ENCODE results near the gene HEATR9.

HEATR9 gene

GRCh38 chr17:35892091-35893035 lies 23.7 kb upstream of the HEATR9 start:
- Histone ChIP-seq H3K9me3 (ENCODE audit: control insufficient read depth, insufficient read depth, low read length) (no peaks in the 10 kb centered on the region), H3K4me1 (ENCODE audit: control insufficient read depth, insufficient read depth, low read length) (peaks cover 6% of the 10 kb centered on the region; the same call in 1 of the 2 replicates), H3K27ac (ENCODE audit: low read depth, low read length) (no peak overlapping the region), H3K27me3 (ENCODE audit: control insufficient read depth, insufficient read depth, low read length) (no peaks in the 10 kb centered on the region), H3K9ac (ENCODE audit: low read depth, low read length) (no peak overlapping the region), H3K36me3 (ENCODE audit: control insufficient read depth, insufficient read depth, low read length) (no peaks in the 10 kb centered on the region), H3K4me3 (ENCODE audit: low read depth, low read length) (no peak overlapping the region)

GRCh38 chr17:35891269-35891668 lies 22.6 kb upstream of the HEATR9 start:
- Histone ChIP-seq H3K9ac (ENCODE audit: low read depth, low read length) (no peak overlapping the region), H3K27ac (ENCODE audit: low read depth, low read length) (no peak overlapping the region), H3K4me3 (ENCODE audit: low read depth, low read length) (no peak overlapping the region), H3K27me3 (ENCODE audit: control insufficient read depth, insufficient read depth, low read length) (no peaks in the 10 kb centered on the region), H3K4me1 (ENCODE audit: control insufficient read depth, insufficient read depth, low read length) (peaks cover 6% of the 10 kb centered on the region; the same call in 1 of the 2 replicates), H3K9me3 (ENCODE audit: control insufficient read depth, insufficient read depth, low read length) (no peaks in the 10 kb centered on the region), H3K36me3 (ENCODE audit: control insufficient read depth, insufficient read depth, low read length) (no peaks in the 10 kb centered on the region)

- Histone ChIP-seq H3K27ac (ENCODE audit: low read depth, low read length) (no peak overlapping the region), H3K9me3 (ENCODE audit: control insufficient read depth, insufficient read depth, low read length) (no peaks in the 10 kb centered on the region), H3K36me3 (ENCODE audit: control insufficient read depth, insufficient read depth, low read length) (no peaks in the 10 kb centered on the region)
Observed at GRCh38 chr17:35890774-35891155, 22.1 kb upstream of the HEATR9 start.

GRCh38 chr17:35889818-35890773 lies 21.4 kb upstream of the HEATR9 start:
- H3K4me1 ChIP-seq (ENCODE audit: control insufficient read depth, insufficient read depth, low read length): peaks cover 6% of the 10 kb centered on the region; the same call in 1 of the 2 replicates
- no peak overlapping the region for H3K4me3 ChIP-seq (ENCODE audit: low read depth, low read length)
- H3K9ac ChIP-seq (ENCODE audit: low read depth, low read length): no peak overlapping the region

More at GRCh38 chr17:35890774-35891155, 22.1 kb upstream of the HEATR9 start:
- Histone ChIP-seq H3K27me3 (ENCODE audit: control insufficient read depth, insufficient read depth, low read length) (no peaks in the 10 kb centered on the region), H3K4me3 (ENCODE audit: low read depth, low read length) (no peak overlapping the region), H3K4me1 (ENCODE audit: control insufficient read depth, insufficient read depth, low read length) (peaks cover 6% of the 10 kb centered on the region; the same call in 1 of the 2 replicates), H3K9ac (ENCODE audit: low read depth, low read length) (no peak overlapping the region)

GRCh38 chr17:35889241-35889640 lies 20.6 kb upstream of the HEATR9 start:
- no peak overlapping the region for H3K27ac ChIP-seq (ENCODE audit: low read depth, low read length)
- H3K36me3 ChIP-seq (ENCODE audit: control insufficient read depth, insufficient read depth, low read length): no peaks in the 10 kb centered on the region
- H3K9me3 ChIP-seq (ENCODE audit: control insufficient read depth, insufficient read depth, low read length): no peaks in the 10 kb centered on the region
- H3K9ac ChIP-seq (ENCODE audit: low read depth, low read length): no peak overlapping the region
- no peaks in the 10 kb centered on the region for H3K27me3 ChIP-seq (ENCODE audit: control insufficient read depth, insufficient read depth, low read length)
- peaks cover 6% of the 10 kb centered on the region; the same call in 1 of the 2 replicates for H3K4me1 ChIP-seq (ENCODE audit: control insufficient read depth, insufficient read depth, low read length)
- H3K4me3 ChIP-seq (ENCODE audit: low read depth, low read length): no peak overlapping the region

More at GRCh38 chr17:35889818-35890773, 21.4 kb upstream of the HEATR9 start:
- no peak overlapping the region for H3K27ac ChIP-seq (ENCODE audit: low read depth, low read length)
- H3K9me3 ChIP-seq (ENCODE audit: control insufficient read depth, insufficient read depth, low read length): no peaks in the 10 kb centered on the region
- no peaks in the 10 kb centered on the region for H3K27me3 ChIP-seq (ENCODE audit: control insufficient read depth, insufficient read depth, low read length)
- H3K36me3 ChIP-seq (ENCODE audit: control insufficient read depth, insufficient read depth, low read length): no peaks in the 10 kb centered on the region

- no peak within 1 kb of the TSS for H3K4me3 ChIP-seq (ENCODE audit: low read depth, low read length)
- no peak within 1 kb of the TSS for H3K9ac ChIP-seq (ENCODE audit: low read depth, low read length)
- H3K36me3 ChIP-seq (ENCODE audit: control insufficient read depth, insufficient read depth, low read length): no peaks in the 10 kb centered on the region
- H3K27me3 ChIP-seq (ENCODE audit: control insufficient read depth, insufficient read depth, low read length): no peaks in the 10 kb centered on the region
- no peaks in the 10 kb centered on the region for H3K4me1 ChIP-seq (ENCODE audit: control insufficient read depth, insufficient read depth, low read length)
- no peaks in the 10 kb centered on the region for H3K9me3 ChIP-seq (ENCODE audit: control insufficient read depth, insufficient read depth, low read length)
- H3K27ac ChIP-seq (ENCODE audit: low read depth, low read length): no peak within 1 kb of the TSS
Observed at GRCh38 chr17:35879773-35880654, 11.3 kb upstream of the HEATR9 start, which contains the start of gene CCL5. CCL5 (minus strand) TSS chr17:35880360.

GRCh38 chr17:35878361-35878760 lies 9.7 kb upstream of the HEATR9 start:
- no peaks in the 10 kb centered on the region for H3K4me1 ChIP-seq (ENCODE audit: control insufficient read depth, insufficient read depth, low read length)
- no peak overlapping the region for H3K27ac ChIP-seq (ENCODE audit: low read depth, low read length)

GRCh38 chr17:35877345-35878029 lies 8.8 kb upstream of the HEATR9 start:
- H3K27me3 ChIP-seq (ENCODE audit: control insufficient read depth, insufficient read depth, low read length): no peaks in the 10 kb centered on the region
- H3K9ac ChIP-seq (ENCODE audit: low read depth, low read length): no peak overlapping the region
- no peak overlapping the region for H3K27ac ChIP-seq (ENCODE audit: low read depth, low read length)
- no peak overlapping the region for H3K4me3 ChIP-seq (ENCODE audit: low read depth, low read length)
- H3K9me3 ChIP-seq (ENCODE audit: control insufficient read depth, insufficient read depth, low read length): no peaks in the 10 kb centered on the region
- H3K4me1 ChIP-seq (ENCODE audit: control insufficient read depth, insufficient read depth, low read length): no peaks in the 10 kb centered on the region
- no peaks in the 10 kb centered on the region for H3K36me3 ChIP-seq (ENCODE audit: control insufficient read depth, insufficient read depth, low read length)

More at GRCh38 chr17:35878361-35878760, 9.7 kb upstream of the HEATR9 start:
- Histone ChIP-seq H3K36me3 (ENCODE audit: control insufficient read depth, insufficient read depth, low read length) (no peaks in the 10 kb centered on the region), H3K27me3 (ENCODE audit: control insufficient read depth, insufficient read depth, low read length) (no peaks in the 10 kb centered on the region), H3K9ac (ENCODE audit: low read depth, low read length) (no peak overlapping the region), H3K9me3 (ENCODE audit: control insufficient read depth, insufficient read depth, low read length) (no peaks in the 10 kb centered on the region), H3K4me3 (ENCODE audit: low read depth, low read length) (no peak overlapping the region)

GRCh38 chr17:35876534-35876933 lies 7.8 kb upstream of the HEATR9 start:
- Histone ChIP-seq H3K4me1 (ENCODE audit: control insufficient read depth, insufficient read depth, low read length) (no peaks in the 10 kb centered on the region), H3K4me3 (ENCODE audit: low read depth, low read length) (no peak overlapping the region), H3K9ac (ENCODE audit: low read depth, low read length) (no peak overlapping the region)

GRCh38 chr17:35875800-35876139 lies 7.1 kb upstream of the HEATR9 start:
- no peak overlapping the region for H3K4me3 ChIP-seq (ENCODE audit: low read depth, low read length)
- H3K27ac ChIP-seq (ENCODE audit: low read depth, low read length): no peak overlapping the region
- H3K9ac ChIP-seq (ENCODE audit: low read depth, low read length): no peak overlapping the region
- H3K27me3 ChIP-seq (ENCODE audit: control insufficient read depth, insufficient read depth, low read length): no peaks in the 10 kb centered on the region
- H3K36me3 ChIP-seq (ENCODE audit: control insufficient read depth, insufficient read depth, low read length): no peaks in the 10 kb centered on the region
- 0 out of 2 replicates have a peak, but pooled peaks cover 3% of the 10 kb centered on the region for H3K4me1 ChIP-seq (ENCODE audit: control insufficient read depth, insufficient read depth, low read length)
- no peaks in the 10 kb centered on the region for H3K9me3 ChIP-seq (ENCODE audit: control insufficient read depth, insufficient read depth, low read length)

More at GRCh38 chr17:35876534-35876933, 7.8 kb upstream of the HEATR9 start:
- Histone ChIP-seq H3K27ac (ENCODE audit: low read depth, low read length) (no peak overlapping the region), H3K36me3 (ENCODE audit: control insufficient read depth, insufficient read depth, low read length) (no peaks in the 10 kb centered on the region), H3K9me3 (ENCODE audit: control insufficient read depth, insufficient read depth, low read length) (no peaks in the 10 kb centered on the region), H3K27me3 (ENCODE audit: control insufficient read depth, insufficient read depth, low read length) (no peaks in the 10 kb centered on the region)

Data from HUES48 (cell line).